Upper lobe of right lung (tissue), 1 donor: Measurements from ENCODE around the gene SLC4A11. TPM values are rescaled to one million over a fixed set of nuclear protein-coding genes. Genes with fewer than 3 reads are reported as not detected.
"Not testable (repeated sequence)": the region's sequence is repeated elsewhere in the genome, so short reads cannot be mapped to it uniquely, and the experiment has no call there.

Experiments
- ATAC-seq: fragments of 200-7000 bp; cut with Tn5 transposase; one replicate; pipeline ENCODE4 v1.9.1; 2020; ENCODE audit warnings: mild to moderate bottlenecking, moderate library complexity
- DNase-seq: peaks from one replicate; pipeline ENCODE4 v3.0.0-alpha.2; 2020
- H3K27ac ChIP-seq: fragments of 200-600 bp; one replicate; pipeline ENCODE4 v1.8.0; 2022
- H3K27me3 ChIP-seq: fragments of 200-600 bp; one replicate; pipeline ENCODE4 v1.8.0; 2022; ENCODE audit warnings: mild to moderate bottlenecking
- H3K36me3 ChIP-seq: fragments of 200-600 bp; one replicate; pipeline ENCODE4 v1.8.0; 2022
- H3K4me1 ChIP-seq: fragments of 200-600 bp; one replicate; pipeline ENCODE4 v1.8.0; 2022
- H3K4me3 ChIP-seq: fragments of 200-600 bp; one replicate; pipeline ENCODE4 v1.8.0; 2022; ENCODE audit warnings: mild to moderate bottlenecking
- H3K9me3 ChIP-seq: fragments of 200-600 bp; one replicate; pipeline ENCODE4 v1.8.0; 2022
- intact Hi-C: fragments of 100-400 bp; cut with DNase I; formaldehyde crosslinking; loops from one replicate; pipeline ENCODE4 v1.11.0; 2022
- total RNA-seq: library from RNA; stranded (reverse); fragmentation: NEBNext Ultra II Directional; extraction: Animal tissue kit (Norgen Biotek cat#: 25700); gene quantifications from one replicate; pipeline ENCODE4 v1.2.1, GENCODE V29; 2021
- TF ChIP-seq, protein P1 (sequence below): fragments of 200-600 bp; IDR thresholded peaks from one replicate; pipeline ENCODE4 v1.8.0; 2022; ENCODE audit warnings: antibody characterized with exemption
- donor health status: DM: no; HTN: yes; CAD: no; lungs with severe emphysema.

SLC4A11 gene
- total RNA-seq, 1 donor from 2014 or later, result 2.7 TPM

DNA sequence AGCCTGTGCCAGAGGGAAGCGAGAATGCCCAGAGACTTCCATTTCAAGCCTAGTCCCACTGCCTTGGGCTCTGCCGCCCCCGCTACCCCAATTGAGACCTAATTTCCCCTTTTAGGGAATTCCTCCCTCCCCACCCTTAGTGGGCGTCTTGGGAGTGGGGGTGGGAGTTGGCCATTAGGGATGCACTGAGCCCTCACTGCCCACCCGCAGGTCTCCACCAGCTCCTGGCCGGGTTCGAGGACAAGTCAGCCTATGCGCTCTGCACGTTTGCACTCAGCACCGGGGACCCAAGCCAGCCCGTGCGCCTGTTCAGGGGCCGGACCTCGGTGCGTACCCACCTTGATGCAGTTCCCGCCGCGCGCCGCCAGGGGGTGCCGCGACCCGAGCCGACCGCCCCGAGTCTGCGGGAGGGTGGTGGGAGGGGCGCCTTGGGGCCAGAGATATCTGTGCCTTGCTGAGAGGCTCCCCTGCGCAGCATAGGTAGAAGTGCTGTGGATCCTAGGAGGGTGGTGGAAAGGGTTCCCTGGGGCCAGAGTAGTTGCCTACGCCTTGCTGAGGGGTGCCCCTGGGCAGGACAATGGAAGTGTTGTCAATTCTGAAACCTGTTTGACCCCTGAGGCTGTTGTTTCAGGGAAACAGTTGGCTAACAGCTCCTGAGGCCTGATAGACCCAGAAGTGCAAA is 20.5 kb downstream of the SLC4A11 start:
- H3K36me3 ChIP-seq, result peaks cover 67% of the 10 kb centered on the region
- no peaks in the 10 kb centered on the region for H3K27me3 ChIP-seq
- DNase-seq (peak; percentile 88), ATAC-seq (peak; percentile 95)
- no peaks in the 10 kb centered on the region for H3K9me3 ChIP-seq
- no peak overlapping the region for H3K4me3 ChIP-seq
- intact Hi-C loops, result no loop called here
- TF ChIP-seq, protein P1, sequence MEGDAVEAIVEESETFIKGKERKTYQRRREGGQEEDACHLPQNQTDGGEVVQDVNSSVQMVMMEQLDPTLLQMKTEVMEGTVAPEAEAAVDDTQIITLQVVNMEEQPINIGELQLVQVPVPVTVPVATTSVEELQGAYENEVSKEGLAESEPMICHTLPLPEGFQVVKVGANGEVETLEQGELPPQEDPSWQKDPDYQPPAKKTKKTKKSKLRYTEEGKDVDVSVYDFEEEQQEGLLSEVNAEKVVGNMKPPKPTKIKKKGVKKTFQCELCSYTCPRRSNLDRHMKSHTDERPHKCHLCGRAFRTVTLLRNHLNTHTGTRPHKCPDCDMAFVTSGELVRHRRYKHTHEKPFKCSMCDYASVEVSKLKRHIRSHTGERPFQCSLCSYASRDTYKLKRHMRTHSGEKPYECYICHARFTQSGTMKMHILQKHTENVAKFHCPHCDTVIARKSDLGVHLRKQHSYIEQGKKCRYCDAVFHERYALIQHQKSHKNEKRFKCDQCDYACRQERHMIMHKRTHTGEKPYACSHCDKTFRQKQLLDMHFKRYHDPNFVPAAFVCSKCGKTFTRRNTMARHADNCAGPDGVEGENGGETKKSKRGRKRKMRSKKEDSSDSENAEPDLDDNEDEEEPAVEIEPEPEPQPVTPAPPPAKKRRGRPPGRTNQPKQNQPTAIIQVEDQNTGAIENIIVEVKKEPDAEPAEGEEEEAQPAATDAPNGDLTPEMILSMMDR, result peak; percentile 91
- peaks cover 8% of the 10 kb centered on the region for H3K4me1 ChIP-seq
- no peak overlapping the region for H3K27ac ChIP-seq

- peaks cover 40% of the 10 kb centered on the region for H3K36me3 ChIP-seq
Observed at GRCh38 chr20:3215359-3215917, 23.6 kb downstream of the SLC4A11 start.

DNA sequence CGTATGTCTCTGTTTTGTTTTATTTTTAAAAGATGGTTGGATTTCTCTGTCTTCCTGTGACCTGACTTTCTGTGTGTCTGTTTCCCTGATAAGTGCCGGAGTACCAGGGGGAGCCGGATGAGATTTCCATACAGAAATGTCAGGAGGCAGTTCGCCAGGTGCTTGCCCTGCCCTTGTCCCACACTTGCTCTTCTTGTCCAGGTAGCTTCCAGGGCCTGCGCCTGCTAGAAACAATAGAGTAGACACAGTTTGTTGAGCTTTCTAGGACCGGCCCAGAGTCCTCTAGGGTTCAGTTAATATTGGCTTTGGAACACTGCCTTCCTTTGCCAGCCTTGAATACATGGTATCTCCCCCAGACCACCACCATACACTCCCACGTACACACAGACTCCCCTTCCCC is 25.8 kb downstream of the SLC4A11 start:
- ATAC-seq (no peak), DNase-seq (no peak)
- Histone ChIP-seq H3K4me3 (no peak overlapping the region), H3K36me3 (peaks cover 33% of the 10 kb centered on the region), H3K27ac (no peak overlapping the region), H3K27me3 (no peaks in the 10 kb centered on the region), H3K4me1 (peaks cover 13% of the 10 kb centered on the region), H3K9me3 (no peaks in the 10 kb centered on the region)
- intact Hi-C loops, result no loop called here
- TF ChIP-seq, protein P1, result no peak

More at GRCh38 chr20:3215359-3215917, 23.6 kb downstream of the SLC4A11 start:
- peak; percentile 36 for ATAC-seq
- H3K27me3 ChIP-seq, intact Hi-C loops, DNase-seq, H3K9me3 ChIP-seq, H3K27ac ChIP-seq, H3K4me3 ChIP-seq: not testable (repeated sequence)
- H3K4me1 ChIP-seq, result peaks cover 13% of the 10 kb centered on the region

DNA sequence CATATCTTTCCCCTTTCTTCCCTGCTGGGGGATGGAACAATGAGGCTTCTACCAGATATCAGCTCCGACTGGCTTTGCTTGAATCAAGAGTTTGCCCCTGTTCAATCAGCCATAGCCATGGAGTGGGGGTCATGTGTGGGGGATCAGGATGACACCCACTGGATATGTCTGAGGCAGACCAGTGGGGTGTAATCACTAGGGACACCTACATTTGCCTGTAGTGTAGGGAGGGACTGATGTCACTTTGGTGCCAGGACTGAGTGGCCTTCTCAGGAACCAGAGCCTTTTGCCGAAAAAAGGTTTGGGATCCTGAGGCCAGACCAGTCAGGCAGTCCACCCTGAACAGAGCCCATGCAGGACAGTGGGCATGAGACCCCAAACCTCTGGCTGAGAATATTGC is 28.6 kb downstream of the SLC4A11 start:
- peaks cover 11% of the 10 kb centered on the region for H3K4me1 ChIP-seq
- no peaks in the 10 kb centered on the region for H3K9me3 ChIP-seq
- TF ChIP-seq, protein P1, result no peak
- intact Hi-C loops, result no loop called here
- ATAC-seq (no peak), DNase-seq (no peak)
- no peaks in the 10 kb centered on the region for H3K27me3 ChIP-seq
- peak overlapping the region; percentile 97 for H3K4me3 ChIP-seq
- H3K36me3 ChIP-seq, result peaks cover 17% of the 10 kb centered on the region
- H3K27ac ChIP-seq, result no peak overlapping the region

GRCh38 chr20:3209946-3210317 is 29.1 kb downstream of the SLC4A11 start:
- ATAC-seq (peak; percentile 51), DNase-seq (no peak)
- TF ChIP-seq, protein P1, result no peak
- H3K4me3 ChIP-seq, result peak overlapping the region; percentile 97
- peak overlapping the region; percentile 92 for H3K27ac ChIP-seq
- H3K36me3 ChIP-seq, result peaks cover 12% of the 10 kb centered on the region
- peaks cover 11% of the 10 kb centered on the region for H3K4me1 ChIP-seq
- no peaks in the 10 kb centered on the region for H3K27me3 ChIP-seq
- H3K9me3 ChIP-seq, result no peaks in the 10 kb centered on the region
- intact Hi-C loops, result no loop called here

DNA sequence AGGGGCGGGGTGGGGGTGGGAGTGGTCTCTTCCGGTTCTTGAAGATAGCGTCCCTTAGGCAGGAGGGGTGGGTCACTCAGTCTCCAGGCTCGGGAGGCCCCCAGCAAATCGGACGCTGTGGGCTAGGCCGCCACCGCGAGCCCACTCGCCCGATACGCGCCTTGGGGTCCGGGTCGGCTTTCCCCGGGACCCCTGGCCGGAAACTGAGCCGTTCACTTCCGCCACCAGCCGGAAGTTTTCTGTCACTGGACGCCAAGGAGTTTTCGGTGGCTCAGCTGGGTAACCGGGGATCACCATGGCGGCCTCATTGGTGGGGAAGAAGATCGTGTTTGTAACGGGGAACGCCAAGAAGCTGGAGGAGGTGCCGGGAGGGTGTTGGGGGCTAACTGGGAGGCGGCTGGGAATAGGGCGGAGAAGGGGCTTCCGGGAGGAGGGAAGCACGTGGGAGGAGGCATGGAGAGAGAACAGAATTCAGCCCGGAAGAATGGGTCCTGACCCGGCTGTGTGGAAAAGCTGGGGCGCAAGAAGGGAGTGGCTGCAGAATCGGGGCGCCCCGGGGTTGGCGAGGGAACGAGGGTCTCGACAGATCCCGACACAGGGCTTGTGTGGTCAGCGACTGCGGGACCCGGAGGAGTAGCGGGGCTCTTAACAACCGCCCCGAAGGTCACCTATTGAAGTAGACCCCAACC is 29.6 kb downstream of the SLC4A11 start, which contains the start of gene ITPA:
TSS of gene ITPA (plus strand) at position 242 of the 689 bp plus-strand sequence. CDS start at position 296, 54 bp downstream.
- ATAC-seq, result peak; percentile 71
- Histone ChIP-seq H3K4me3 (peak within 1 kb of the TSS; percentile 97), H3K9me3 (no peaks in the 10 kb centered on the region), H3K27me3 (no peaks in the 10 kb centered on the region), H3K4me1 (peaks cover 11% of the 10 kb centered on the region), H3K36me3 (peaks cover 7% of the 10 kb centered on the region), H3K27ac (peak within 1 kb of the TSS; percentile 92)
- peak; percentile 80 for DNase-seq
- intact Hi-C loops, result no loop called here
- TF ChIP-seq, protein P1, result no peak
